HG03066 (cell line): ENCODE results near the gene ADAMTSL5.
"Not testable (repeated sequence)": the region's sequence is repeated elsewhere in the genome, so short reads cannot be mapped to it uniquely, and the experiment has no call there.

Experiments used
- ATAC-seq: cut with Tn5 transposase; IDR thresholded peaks from one replicate; pipeline ENCODE4 v1.9.1; 2021; ENCODE audit warnings: low read depth; ENCODE audit not compliant: unreplicated experiment

Gene ADAMTSL5

DNA sequence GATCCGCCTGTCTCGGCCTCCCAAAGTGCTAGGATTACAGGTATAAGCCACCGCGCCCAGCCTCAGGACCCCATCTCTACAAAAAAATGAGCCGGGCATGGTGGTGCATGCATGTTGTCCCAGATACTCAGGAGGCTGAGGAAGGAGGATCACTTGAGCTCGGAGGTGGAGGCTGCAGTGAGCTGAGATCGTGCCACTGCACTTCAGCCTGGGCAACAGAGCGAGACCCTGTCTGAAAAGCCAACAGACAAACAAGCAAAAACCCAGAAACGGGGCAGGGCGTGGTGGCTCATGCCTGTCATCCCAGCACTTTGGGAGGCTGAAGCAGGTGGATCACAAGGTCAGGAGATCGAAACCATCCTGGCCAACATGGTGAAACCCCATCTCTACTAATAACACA is 18.0 kb upstream of the ADAMTSL5 start:
- not testable (repeated sequence) for ATAC-seq

DNA sequence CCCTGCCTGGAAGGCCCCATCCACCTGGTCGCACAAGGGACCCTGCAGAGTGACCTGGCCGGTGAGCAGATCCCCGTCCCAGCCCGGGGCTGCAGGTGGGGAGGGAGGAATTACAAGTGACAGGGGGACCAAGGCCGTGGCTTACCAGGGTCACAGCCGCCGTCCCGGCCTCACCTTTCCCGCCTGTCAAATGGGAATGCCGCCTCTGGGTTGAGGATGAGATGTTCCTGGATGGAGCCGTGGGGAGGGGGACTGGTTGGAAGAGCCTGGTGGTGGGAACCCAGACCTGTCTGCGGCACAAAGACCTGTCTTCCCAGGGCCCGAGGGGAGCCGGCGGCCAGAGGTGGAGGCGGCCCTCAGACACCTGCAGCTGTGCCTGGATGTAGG is 16.6 kb upstream of the ADAMTSL5 start:
- ATAC-seq, result no peak

DNA sequence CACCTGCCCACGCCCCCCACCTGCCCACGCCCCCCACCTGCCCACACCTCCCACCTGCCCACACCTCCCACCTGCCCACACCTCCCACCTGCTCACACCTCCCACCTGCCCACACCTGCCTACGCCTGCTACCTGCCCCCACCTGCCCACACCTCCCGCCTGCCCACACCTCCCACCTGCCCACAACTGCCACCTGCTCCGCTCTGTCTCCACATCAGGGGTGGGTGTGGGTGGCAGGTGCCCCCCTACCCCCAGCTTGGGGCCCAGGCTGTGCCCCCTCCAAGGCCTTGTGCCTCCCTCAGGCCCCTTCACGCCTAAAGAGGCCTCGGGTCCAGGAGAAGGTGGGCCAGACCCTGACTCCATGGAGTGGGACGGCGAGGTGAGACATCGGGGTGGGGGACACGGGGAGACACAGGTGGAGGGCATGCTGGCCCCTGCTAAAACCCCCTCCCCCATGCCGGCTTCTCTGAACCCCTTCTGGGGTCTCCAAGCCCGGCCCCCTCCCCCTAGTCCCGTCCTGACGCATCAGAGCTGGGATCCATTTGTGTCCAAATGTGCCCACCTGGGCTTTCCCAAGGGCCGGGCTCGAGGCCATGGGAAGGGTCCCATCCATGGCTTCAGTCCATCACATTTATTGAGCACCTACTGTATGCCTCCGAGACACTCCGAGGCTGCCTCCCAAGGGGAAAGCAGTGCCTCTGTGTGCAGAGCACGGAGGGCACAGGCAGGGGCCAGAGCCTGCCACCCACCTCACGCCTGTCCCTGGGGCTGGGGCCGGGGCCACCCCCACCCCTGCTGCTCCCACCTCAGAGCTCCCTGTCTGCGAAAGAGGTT is 16.0 kb upstream of the ADAMTSL5 start:
- no peak for ATAC-seq

DNA sequence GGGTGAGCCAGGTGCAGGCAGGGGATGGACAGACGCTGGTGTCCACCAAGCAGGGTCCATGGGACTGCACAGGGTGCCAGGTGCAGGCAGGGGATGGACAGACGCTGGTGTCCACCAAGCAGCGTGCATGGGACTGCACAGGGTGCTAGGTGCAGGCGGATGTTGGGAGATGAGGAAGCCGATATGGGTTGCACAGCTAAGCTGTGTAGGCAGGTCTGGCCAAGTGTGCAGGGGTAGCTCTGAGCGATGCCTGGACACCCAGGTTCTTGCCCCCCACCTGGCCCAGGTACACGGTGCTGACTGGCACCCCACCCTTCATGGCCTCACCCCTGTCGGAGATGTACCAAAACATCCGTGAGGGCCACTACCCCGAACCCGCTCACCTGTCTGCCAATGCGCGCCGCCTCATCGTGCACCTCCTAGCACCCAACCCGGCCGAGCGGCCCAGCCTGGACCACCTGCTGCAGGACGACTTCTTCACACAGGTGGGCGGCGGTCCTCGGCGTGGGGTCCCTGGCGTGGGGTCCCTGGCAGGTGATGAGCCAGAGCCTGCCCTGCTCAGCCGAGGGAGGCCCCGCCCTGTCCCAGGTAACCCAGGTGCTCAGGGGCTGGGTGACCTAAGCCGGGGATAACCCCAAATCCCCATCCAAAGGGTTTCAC is 15.0 kb upstream of the ADAMTSL5 start:
- ATAC-seq, result no peak

DNA sequence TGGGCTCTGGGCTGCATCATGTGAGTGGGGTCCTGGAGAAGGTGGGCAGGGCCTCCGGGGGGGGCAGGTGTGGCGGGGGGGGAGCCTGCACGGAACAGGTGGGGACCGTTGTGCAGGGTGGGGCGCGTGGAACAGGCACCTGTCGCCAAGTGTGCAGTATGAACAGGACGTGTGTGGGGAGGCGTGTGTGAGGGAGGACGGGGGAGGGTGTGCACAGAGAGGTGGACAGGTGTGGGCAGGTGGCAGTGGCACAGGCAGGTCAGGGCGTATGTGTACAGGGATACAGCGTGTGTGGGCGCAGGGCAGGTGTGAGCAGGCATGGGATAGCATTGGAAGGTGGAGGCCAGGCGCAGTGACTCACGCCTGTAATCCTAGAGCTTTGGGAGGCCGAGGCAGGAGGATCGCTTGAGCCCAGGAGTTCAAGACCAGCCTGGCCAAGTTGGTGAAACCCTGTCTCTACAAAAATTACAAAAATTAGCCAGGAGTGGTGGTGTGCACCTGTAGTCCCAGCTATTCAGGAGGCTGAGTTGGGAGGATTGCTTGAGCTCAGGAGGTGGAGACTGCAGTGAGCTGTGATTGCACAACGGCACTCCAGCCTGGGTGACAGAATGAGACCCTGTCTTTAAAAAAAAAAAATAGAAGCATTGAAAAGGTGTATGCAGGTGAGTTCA is 14.3 kb upstream of the ADAMTSL5 start:
- no peak for ATAC-seq

DNA sequence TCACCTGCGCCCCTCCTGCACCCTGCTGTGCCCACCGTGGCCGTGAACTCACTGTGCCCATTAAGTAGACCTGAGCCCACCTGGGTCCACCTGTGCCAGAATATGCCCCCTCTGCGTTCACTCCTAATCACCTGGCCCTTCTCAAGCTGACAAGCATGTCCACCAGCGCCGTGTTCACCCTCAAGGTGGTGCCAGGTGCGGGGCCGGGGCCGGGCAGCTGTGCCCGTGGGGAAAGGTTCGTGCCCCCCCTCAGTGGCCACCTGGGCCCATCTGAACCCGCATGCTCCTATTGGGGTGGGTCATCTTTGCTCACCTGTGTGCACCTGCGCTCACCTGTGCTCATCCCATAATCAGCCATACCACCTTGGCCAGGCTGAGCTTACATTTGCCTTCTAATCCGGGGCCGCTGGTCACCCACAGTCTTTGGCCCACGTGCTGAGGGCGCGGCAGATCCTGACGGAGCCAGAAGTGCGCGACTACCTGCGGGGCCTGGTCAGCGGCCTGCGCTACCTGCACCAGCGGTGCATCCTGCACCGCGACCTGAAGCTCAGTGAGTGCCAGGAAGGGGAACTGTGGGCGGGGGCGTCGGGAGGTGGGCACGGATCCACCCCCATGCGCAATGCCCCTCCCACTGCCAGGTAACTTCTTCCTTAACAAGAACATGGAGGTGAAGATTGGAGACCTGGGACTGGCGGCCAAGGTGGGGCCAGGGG is 13.4 kb upstream of the ADAMTSL5 start:
- ATAC-seq, result no peak

DNA sequence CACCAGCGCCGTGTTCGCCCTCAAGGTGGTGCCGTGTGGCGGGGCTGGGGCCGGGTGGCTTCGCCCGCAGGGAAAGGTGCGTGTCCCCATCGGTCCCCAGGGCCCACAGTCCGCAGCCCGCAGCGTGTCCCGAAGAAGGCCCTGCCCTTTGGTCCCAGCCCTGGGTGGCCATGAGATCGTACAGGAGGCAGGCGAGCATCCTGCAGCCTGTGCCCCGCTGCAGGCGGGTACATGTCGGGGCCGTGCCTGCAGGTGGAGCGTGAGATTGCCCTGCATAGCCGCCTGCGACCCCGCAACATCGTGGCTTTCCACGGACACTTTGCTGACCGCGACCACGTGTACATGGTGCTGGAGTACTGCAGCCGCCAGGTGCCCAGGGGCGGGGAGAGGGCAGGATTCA is 12.5 kb upstream of the ADAMTSL5 start:
- no peak for ATAC-seq

DNA sequence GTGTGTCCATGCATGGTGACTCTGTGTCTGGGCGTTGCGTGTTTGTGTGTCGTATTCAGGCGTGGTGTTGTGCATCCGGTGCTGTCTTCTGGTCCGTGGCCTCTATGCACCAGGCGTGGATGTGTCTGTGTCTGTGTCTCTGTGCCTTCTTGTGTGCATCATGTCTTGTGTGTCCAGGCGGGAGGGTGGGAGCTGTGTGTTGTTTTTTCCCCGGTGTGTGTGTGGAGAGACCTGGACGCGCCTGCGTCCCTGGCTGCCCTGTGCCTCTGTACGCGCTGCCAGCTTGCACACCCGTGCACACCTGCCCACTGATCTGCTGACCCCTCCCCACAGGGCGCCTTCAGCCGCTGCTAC is 12.1 kb upstream of the ADAMTSL5 start:
- no peak for ATAC-seq

DNA sequence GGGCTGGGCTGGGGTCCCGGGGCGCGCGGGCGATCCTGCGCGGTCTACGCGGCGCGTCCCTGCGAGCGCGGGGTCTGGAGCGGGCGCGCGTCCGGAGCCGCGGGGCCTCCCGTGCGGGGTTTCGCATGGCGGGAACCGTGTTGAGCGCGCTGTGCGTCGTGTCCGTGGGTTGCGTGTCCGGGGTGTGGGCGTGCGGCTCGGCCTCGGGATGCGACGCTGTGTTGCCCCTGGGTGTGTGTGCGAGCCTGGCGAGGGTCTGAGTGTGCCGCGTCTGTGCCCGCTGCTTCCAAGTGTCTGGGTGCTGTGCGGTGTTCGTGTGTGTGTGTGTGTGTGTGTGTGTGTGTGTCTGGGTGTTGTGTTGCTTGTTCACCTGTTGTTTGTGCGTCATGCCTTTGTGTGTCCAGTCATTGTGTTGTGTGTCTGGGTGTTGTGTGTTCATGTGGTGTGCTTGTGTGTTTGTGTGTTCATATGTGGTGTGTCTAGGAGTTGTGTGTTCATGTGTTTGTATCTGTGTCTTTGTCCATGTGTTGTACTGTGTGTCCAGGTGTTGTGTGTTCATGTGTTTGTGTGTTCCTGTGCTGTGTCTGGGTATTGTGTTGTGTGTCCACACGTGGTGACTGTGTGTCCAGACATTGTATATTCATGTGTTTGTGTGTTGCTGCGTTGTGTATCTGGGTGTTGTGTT is 11.6 kb upstream of the ADAMTSL5 start:
- no peak for ATAC-seq

DNA sequence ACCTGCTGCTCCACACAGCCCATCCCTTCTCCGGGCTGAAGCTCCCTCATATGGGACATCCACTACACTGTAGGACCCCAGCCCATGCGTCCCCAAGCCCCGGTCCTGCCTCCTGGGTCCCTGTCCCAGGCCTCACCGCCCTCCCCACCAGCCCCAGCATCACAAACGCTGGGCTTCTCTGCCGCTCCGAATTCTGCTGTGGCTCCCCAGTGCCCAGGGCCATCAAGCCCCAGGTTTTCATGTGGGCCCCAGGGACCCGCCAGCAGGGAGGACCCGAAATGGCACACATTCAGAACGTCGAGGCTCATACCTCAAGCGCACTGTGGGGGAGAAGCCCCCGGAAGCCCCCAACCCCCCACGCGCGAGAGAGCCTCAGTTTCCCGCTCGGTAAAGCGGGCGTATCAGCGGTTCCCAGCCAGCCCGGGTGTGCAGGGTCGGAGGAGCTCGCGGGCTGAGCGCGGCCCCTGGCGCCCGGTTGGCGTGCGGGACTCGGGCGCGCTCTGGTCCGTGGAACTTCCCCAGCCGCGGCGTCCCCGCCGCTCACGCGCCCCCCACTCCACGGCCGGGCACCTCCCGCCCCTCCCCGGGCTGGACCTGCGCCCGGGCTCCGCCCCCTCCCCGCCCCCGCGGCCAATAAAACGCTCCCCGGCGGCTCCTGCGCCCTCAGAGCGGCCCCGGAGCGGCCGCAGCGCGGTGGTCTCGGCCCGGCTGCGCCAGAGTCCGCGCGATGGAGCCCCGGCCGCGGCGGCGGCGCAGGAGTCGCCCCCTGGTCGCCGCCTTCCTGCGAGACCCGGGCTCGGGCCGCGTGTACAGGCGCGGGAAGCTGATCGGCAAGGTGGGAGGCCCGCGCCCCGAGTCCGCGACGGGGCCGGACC is 10.8 kb upstream of the ADAMTSL5 start, which contains the start of gene PLK5:
Gene PLK5, plus strand, starts transcription at position 666 of the 875 bp plus-strand sequence. CDS start 2,920 bp downstream, outside the sequence.
- no peak for ATAC-seq

DNA sequence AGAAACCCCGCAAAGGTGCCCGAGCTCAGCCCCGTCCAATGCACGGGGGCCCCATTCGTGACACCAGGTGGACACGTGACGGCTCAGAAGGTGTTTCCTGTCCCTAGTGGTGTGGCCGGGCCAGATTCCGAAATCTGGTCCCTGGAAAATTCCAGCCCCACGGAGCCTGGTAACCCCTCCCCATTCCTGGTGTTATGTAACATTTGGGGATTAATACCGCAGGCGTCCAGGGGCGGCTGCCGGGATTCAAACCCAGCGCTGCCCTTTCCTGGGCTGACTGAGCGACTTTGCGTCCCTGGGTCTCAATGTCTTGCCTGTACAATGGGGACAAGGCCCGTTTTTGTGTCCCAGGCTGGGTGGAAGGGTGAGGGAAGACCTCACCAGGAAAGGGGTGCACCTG is 10.0 kb upstream of the ADAMTSL5 start:
- no peak for ATAC-seq

DNA sequence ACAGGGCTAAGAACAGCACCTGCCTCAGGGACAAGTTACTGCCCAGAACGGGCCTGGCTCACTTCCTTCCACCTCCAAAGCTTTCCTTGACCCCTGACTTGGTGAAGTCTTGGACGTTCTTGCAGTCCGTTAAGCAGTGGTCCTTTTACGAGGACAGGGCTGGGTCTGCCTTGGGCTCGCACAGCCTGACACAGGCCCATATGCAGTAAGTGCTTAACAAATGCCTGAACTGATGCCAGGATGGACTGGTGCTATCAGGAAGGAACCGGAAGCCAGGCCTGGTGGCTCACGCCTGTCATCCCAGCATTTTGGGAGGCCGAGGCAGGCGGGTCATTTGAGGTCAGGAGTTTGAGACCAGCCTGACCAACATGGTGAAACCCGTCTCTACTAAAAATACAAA is 9.2 kb upstream of the ADAMTSL5 start:
- no peak for ATAC-seq

DNA sequence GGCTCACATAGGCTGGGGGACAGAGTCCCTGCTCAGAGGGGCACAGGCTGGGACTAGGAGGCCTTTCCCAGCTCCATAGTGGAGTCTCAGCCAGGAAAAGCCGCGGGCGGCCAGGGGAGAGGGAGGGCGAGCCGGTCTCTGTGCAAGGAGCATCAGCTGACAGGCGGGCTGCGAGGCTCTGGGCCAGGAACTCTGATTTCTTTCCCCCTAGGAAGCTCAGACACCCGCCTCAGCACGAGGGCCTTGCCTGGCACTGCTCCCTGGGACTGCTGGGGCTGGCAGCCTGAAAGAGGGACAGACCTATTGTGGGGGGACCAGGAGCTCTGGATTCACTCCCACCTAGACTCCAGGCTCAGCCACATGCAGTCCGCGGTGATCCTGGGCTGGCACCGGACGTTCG is 8.8 kb upstream of the ADAMTSL5 start:
- no peak for ATAC-seq

DNA sequence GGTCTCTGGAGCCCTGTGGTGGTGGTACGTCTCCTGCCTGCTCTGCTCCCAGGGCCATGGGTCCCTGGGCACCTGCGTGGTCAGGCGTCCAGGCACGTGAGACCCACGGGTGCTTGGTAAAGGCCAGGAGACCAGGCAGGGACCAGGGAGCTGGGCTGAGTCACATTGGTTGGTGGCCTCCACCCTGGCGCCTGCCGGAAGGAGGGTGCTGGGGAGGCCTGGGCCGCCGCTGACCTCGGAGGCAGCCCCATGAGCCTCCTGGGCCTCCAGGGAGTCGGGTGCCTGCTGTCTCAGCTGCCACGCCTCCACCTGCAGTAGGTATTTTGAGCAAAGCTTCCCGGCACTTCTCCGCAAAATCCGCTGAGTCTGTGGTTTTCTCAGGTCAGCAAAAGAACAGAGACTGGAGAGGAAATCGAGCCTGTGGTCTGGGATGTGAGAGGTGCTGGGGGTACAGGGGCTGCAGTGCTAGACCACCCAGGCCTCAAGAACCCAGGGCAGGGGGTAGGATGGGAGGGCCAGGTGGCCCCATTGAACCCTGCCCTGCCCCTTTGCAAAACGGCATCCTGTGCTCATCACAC is 7.5 kb upstream of the ADAMTSL5 start:
- ATAC-seq, result no peak

DNA sequence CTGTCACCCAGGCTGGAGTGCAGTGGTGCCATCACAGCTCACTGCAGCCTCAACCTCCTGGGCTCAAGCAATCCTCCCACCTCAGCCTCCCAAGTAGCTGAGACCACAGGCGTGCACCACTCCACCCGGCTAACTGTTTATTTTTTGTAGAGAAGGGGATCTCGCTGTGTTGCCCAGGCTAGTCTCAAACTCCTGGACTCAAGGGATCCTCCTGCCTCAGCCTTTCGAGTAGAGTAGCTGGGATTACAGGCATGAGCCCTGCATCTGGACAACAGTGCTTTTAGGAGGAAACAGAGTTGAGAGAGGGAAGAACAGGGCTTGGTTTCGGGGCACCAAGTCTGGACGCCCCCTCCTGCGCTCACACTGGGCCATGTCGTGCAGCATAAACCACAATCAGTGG is 7.0 kb upstream of the ADAMTSL5 start:
- ATAC-seq, result not testable (repeated sequence)

DNA sequence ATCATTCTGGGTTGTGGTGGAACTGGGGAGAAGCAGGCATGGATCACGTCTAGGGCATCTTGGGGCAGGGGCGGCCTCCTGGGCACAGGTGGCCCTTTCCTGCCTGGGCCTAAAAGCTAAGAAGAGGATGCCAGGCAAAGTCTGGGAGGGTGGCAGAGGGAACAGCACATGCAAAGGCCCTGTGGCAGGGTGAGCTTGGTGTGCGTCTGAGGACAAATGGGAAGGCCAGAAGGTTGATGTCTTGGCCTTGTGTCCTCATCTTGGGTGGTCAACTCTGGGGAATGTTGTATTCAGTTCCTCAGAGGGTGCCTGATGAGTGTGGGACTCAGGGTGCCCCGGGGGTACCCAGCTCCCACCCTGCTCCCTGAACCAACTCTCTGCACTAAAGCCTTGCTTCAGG is 5.7 kb upstream of the ADAMTSL5 start:
- ATAC-seq, result no peak

DNA sequence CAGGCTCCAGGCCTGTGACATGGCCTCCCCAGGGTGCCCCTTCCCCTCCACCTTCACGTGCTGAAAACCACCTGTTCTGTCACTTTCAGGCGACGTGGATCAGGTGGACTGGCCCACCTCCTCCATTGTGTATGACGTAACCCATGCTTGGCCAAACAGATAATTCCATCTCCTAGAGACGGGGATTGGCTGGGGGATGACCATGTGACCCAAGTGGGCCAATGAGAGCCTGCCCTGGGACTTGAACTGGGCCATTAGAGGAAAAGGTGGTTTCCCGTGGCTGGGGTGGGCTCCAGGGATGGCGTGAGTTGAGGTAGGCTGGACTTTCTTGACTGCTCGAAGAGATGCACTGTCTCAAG is 3.6 kb upstream of the ADAMTSL5 start:
- ATAC-seq, result no peak

DNA sequence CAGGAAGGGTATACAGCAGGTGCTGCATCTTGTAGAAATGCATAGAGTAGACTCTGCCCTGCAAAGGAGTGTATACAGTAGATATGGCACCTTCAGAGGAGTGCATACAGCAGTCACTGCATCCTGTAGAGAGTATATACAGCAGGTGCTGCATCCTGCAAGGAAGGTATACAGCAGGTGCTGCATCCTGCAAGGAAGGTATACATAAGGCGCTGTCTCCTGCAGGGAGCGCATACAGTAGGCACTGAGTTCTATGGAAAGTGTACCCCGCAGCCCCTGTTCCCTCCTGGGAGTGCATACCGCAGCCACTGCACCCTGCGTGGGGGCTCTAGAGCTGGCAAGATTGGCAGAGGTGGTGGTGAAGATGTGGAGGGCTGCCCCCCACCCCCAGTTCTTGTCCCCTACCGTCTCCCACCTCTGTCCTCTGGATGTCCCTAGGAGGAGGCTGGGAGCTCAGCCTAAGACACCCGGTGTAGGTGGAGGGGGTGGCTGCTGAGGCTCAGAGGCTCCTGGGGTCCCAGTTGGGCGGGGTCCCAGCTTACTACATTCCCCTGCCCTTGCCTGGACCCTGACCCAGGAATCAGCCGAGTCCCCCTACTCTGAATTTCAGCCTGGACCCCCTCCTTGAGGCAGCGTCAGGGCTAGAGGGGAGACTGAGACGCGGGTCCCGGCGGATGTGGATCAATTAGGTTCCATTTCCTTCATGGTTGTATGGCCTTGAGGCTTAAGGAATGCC is 2.3 kb upstream of the ADAMTSL5 start:
- no peak for ATAC-seq

DNA sequence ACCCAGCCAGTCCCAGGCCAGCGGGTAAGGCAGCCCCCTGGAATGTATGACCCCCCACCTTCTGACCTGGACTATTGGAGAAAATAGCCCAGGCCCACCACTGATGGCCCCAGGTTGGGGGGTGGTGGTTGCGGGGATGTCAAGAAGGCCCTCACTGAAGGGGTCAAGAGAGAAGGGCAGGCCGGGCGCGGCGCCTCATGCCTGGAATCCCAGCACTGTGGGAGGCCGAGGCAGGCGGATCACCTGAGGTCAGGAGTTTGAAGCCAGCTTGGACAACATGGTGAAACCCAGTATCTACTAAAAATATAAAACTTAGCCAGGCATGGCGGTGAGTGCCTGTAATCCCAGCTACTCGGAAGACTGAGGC is 1.5 kb upstream of the ADAMTSL5 start:
- no peak for ATAC-seq
